ENCODE results near the gene SMG5.

- TF ChIP-seq CTCF (conservative IDR thresholded peaks at IDR 0.05; ENCODE audit: low read depth, low read length) (no peak), EZH2 (IDR thresholded peaks at IDR 0.05; ENCODE audit: low read length, unreplicated experiment) (no peak), EZH2phosphoT487 (IDR thresholded peaks at IDR 0.05; ENCODE audit: borderline replicate concordance, low read length) (no peak)
Measured at GRCh38 chr1:156293098-156293434, 10.4 kb upstream of the SMG5 start.
